ENCODE measurements around the gene HAUS7.

HAUS7 gene

DNA sequence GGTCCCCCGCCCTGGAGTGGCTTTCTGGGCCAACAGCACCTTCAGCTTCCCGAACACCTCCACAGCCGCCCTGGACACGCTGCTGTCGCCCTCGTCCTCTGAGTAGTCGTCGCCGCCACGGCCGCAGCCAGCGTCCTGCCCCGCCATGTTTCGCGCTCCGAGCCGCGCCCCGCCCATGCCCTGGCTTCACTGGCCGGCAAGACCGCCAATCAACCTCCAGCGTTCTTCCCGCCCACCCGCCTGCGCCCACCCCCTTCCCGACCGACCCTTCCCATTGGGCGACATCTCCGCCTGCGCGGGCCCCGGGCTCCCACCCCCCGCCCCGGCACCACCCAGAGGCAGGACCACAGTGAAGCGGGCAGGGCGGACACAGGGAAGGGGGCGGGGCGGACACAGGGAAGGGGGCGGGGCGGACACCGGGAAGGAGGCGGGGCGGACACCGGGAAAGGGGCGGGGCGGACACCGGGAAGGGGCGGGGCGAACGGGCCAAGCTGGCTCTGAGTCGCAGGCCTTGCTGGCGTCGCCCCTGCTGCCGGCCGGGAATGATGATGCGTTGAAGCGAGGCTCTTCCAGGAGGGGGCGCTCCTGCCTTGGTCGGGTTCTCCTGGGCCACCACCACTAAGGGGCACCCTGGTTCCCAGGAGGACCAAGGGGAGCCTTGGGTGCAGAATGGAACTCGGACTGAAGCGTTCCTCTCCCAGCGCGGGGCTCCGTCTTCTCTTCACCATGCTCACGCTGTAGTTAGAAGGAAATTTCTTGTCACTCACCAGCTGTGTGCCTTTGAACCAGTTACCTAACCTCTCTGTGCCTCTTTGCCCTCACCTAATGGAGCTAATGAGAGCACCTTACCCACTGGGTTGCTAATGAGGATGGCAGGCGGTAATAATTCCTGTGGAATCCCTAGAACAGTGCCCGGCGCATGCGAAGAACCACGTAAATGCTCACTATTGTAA, at the start of gene HAUS7:
Gene HAUS7, minus strand, starts transcription at position 166 of the 953 bp plus-strand sequence. Its CDS starts 19 bp downstream, at position 147.
- peak; percentile 77 for DNase-seq (ENCODE audit: low read depth)

DNA sequence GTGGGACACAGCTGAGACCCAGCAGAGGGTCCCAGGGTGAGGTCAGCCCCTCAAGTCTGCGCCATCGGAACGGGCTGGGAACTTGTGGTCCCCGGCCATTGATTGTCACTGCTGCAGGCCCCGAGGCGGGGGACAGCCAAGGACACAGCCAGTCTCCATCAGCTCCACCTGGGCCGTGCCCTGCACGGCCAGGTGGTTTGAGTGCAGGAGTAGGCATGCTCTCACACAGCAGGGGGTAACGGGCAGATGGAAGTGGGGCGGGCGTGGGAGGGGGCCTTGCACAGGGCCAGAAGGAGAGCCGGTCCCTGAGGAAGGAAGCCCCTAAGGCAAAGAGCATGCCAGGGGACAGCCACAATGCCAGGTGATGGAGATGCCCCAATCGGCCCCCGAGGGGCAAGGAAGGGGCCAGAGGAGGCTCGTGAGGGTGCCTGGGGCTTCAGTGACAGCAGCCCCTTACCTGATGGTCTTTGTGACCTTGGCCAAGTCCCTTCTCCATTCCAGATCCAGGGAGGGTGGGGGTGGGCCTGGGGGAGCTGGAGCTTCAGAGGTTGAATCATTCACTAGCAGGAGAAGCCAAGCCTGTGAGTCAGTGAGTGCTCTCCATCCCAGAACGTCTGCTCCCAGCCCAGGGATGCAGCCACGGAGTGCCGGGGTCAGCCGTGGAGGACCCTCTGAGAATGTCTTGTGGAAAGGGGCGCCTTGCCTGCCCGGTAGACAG, 49.4 kb upstream of the HAUS7 start:
- no peak for DNase-seq (ENCODE audit: low read depth)

DNA sequence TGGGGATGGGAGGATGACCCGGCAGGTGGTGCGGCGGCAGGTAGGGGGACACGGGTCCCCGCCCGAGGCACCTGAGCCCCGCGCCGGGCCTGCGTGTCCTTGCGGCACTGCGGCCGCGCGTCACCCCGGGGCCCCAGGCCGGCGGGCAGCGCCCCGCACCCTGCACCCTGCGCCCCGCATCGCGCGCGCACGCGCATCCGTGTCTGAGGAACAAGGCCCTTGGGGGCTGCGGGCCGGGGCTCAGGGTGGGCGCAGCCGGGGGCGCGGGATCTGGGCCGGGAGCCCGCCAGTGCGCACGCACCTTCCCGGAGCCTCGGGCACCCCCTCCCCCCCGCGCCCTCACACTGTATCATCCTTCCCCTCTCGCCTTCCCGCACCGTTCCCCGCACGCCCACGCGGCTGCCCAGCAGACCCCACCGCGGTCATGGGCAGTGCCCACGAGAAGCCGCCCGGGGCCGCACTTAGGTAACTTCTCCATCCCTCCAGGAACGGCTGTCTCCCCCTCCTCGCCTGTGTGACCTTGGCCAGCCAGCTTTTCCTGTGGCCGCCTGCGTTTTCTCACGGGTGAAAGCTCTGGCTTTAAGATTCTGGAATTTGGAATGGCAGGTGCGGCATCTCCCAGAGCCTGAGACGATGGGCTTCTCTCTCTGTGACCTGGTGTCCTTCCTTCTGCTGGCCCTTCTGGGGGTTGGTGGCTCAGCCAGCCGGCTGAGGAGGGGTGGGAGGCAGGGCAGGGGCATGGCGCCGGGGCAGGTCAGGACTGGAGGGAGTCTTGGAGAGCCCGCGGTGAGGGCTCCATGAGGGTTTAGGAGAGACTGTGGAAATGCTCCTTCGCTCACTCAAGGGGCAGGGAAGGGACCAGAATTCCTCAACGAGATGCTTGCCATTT, 47.8 kb upstream of the HAUS7 start:
- no peak for DNase-seq (ENCODE audit: low read depth)

DNA sequence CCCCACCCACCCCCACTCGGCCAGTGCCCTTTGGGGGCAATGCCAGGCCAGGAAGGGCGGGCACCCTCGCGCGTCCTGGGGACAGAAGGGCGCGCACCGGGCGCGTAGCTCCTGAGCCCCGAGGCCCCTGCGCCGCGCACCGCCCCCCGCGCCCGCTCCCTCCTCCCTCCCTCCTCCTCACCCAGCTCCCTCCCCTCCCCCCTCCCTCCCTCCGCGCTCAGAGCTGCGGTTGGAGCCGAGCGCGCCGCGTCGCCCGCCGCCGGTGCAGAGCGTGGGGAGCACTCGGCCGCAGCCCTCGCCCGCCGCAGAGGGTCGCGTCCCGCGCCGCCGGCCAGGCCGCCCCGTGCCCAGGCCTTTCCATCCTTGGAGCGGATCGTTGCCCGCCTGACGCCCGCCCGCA, 47.0 kb upstream of the HAUS7 start, which contains the start of gene ATP2B3:
Gene ATP2B3, plus strand, starts transcription at position 220 of the 400 bp plus-strand sequence. CDS start 18,606 bp downstream, outside the sequence.
- no peak for DNase-seq (ENCODE audit: low read depth)

DNA sequence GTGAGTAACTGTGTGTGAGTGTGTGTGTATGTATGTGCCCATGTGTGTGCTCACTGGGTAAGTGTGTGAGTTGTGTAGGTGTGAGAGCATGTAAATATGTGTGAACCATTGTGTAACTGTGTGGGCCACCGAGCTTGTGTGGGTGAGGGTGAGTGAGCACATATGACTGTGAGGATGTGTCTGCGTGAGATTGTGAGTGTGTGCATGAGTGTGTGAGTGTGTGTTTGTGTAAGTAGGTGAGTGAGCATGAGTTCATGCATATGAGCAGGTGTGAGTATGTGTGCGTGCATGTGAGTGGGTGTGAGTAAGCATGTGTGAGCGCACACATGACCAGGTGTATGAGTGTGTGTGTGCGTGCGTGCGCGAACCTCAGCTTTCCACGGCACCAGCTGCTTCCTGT, 45.7 kb upstream of the HAUS7 start:
- no peak for DNase-seq (ENCODE audit: low read depth)

DNA sequence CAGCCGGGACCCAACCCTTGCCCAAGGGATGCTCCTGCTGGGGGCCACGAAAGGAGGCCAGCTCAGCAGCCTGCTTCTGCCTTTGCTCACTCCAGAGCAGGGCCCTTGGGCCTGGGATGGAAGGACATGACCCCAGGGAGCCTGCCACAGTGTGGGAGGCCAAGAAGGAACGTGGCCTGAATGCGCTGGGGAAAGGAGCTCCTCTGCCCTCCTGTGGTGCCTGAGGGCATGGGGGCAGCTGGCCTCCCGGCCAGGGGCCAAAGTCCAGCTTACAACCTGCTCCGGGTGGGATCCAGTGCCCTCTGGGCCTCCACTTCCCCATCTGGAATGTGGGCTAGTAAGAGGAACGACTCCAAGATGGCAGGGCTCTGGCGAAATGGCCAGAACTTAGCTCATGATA, 45.1 kb upstream of the HAUS7 start:
- DNase-seq (ENCODE audit: low read depth): no peak

DNA sequence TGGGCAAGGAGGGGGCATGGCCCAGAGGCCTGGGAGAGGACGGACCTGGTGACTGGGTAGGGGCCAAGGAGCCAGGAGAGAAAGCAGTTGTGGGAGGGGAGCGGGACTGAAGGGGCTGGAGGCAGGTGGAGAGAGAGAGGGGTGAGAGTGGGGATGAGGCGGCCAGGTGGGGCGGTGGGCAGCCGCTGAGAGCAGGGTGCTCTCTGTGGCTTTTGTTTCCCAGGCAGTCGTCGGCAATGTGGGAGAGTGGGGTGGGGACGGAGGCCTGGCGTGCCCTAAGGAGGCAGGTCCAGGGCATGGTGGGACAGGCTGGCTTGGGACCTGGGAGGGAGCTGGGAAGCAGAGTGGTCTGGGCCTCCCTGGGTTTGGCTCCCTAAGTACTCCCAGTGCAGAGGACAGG, 43.9 kb upstream of the HAUS7 start:
- DNase-seq (ENCODE audit: low read depth): no peak

DNA sequence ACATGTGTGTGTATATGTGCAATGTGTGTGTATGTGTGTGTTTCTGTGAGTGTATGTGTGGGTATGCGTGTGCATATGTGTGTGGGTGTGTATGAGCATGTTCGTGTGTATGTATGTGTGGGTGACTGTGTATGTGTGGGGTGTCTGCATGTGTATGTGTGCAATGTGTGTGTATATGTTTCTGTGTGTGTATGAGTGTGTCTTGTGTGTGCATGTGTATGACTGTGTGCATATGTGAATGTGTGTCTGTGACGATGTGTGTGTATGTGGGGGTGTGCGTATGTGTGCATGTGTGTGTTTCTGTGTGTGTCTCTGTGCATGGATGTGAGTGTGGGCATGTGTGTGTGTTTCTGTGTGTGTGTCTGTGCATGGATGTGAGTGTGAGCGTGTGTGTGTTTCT, 42.9 kb upstream of the HAUS7 start:
- DNase-seq (ENCODE audit: low read depth): no peak

DNA sequence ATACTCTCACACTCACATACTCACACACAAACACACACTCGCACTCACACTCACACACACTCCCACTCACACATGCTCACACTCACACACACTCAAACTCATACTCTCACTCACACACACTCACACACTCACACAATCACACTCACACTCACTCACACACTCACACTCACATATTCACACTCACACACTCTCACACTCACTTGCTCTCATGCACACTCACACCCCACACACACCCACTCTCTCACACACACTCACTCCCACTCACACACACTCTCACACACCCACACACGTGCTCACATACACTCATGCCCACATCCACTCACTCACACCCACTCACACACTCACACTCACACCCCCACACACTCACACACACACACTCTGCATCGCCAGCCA, 42.1 kb upstream of the HAUS7 start:
- no peak for DNase-seq (ENCODE audit: low read depth)

DNA sequence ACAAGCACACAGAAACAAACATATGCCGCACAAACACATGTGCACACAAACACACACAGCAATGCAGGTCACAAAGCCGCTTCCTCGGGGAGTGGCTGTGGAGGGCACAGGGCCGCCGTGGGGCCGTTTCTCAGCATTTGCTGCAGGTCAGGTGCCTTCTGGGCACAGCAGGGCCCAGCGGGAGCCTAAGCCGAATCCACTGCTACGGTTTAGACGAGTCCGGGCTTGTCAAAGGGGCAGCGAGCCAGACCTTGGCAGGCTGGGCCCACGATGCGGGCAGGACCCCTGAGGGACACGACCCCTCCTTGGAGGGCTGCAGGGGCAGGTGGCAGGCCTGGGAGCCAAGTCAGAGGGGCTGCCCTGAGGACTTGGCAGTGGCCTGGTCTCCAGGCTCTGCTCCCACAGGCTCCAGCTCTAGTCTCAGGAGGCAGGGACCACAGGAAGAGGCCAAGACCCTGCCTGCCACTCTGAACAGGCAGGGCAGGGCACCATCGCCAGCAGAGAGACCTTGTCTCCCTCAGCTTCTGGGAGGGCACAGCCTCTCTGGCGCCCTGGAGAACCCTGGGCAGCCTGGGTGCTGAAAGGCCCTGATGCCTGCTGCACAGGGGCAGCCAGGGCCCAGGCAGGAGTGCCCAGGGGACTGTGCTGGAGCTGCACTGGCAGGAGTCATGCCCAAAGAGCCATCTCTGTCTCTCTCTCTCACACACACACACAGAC, 41.6 kb upstream of the HAUS7 start:
- DNase-seq (ENCODE audit: low read depth): no peak

DNA sequence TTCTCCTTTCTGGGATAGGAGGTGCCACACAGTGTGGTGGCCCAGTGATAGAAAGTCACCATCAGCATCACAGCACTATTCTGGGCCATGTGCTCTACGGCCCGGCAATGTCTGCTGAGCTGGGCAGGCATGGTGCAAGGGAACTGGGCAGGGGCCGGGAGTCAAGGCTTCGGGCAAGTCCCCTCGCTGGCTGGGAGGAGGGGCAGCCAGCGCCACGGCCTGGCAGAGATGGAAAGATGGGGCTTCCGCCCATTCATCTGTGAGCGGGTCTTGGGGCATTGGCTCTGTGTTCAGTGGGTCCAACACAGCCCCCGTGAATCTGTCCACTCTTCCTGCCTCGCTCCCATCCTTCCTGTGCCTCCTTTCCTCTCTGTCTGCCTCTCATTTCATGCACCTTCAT, 40.0 kb upstream of the HAUS7 start:
- no peak for DNase-seq (ENCODE audit: low read depth)

DNA sequence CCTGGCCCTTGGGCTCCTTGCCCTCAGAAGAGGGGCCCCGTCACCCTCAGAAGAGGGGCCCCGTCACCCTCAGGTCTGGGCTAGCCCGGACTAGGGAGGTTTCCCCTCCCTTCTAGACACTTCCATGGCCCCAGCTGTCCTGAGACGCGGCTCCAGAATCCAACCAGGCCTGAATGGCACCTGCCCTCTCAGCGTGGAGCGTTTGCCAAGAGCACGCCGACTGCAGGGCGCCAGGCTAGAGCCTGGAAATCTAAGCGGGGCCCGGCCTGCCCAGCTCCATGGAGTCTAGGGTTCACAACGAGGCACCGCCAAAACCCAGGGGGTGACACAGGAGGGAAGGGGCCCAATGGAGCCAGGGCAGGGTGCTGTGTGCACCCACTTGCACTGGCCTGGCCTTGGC, 39.2 kb upstream of the HAUS7 start:
- DNase-seq (ENCODE audit: low read depth): no peak

DNA sequence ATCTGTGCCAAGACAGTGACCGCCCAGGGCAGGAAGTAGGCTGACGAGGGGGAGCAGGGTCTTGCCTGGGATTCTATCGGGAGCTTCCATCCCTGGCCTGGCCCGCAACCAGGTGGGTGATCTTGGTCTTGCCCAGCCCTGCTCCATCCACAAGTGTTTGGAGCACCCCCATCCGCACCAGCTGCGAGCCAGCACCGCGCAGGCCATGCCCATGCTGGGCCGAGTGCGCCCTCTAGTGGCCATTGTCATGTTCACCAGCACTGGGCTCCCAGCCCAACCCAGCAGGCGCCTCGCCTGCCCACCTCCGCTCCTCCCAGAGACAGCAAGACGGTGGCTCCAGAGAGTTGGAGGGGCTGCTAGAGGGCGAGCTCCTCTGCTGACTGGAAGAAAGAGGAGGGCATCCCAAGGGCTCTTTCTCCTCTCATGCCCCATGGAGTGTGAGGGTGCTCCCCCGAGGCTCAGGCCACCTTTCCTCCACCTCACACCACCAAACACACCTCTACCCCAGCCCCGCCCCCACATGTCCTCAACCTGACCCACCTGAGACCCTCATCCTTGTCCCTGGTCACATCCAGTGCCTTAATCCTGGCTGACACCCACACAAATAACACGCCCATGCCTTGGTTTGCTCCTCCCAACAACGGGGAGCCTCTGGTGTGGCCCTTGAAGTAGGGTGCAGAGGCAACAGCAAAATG, 37.3 kb upstream of the HAUS7 start:
- peak; percentile 74 for DNase-seq (ENCODE audit: low read depth)

DNA sequence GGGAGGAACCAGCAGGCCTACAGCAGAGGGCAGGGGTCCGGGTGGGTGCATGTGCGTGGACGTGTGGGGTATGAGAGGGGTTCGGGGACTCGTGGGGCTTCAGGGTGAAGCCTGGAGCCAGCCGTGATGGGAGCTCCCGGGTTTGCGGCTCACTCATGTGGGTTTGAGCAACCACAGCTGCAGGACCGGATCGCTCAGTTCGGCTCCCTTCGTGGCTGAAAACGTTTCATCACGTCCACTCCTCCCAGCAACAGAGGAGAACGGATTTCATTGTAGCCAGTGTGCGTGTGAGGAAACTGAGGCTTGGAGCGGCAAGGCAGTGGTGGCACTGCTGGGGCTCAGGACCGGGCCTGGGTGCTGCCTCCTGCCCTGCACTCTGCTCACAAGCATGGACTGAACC, 35.0 kb upstream of the HAUS7 start:
- no peak for DNase-seq (ENCODE audit: low read depth)

DNA sequence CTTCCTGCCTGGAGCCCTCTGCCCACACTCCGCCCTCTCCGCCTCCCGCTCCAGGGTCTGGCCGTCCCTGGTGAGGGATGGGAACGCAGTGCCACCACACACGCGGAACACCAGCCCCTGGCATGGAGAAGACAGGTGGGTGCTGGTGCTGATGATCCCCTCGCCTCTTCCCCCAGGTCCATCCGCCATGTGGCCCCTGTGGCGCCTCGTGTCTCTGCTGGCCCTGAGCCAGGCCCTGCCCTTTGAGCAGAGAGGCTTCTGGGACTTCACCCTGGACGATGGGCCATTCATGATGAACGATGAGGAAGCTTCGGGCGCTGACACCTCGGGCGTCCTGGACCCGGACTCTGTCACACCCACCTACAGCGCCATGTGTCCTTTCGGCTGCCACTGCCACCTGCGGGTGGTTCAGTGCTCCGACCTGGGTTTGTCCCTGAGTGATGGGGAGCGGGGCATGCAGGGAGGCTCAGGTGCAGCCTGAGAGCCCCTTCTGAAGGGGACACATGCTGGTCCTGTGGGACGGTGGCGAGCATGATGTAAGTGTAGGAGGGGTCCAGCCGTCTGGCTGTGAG, 34.2 kb upstream of the HAUS7 start:
- DNase-seq (ENCODE audit: low read depth): no peak

DNA sequence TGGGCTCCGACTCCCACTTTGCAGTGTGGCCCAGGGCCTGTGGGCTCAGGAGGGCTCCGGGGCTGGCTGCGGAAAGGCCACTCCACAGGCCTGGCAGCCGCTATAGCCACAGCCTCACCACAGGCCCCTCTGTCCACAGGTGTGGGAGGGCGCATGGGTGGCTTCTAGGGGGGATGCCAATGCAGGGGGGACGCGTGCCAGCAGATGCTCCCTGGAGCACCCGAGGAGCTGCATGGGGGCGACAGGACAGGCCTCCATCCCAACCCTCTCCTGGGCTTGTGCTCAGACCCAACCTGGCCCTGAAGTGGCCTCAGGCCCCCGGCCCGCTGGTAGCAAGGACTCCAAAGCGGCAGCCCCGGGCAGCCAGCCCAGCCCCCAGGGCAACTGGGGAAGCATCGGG, 32.4 kb upstream of the HAUS7 start:
- no peak for DNase-seq (ENCODE audit: low read depth)

DNA sequence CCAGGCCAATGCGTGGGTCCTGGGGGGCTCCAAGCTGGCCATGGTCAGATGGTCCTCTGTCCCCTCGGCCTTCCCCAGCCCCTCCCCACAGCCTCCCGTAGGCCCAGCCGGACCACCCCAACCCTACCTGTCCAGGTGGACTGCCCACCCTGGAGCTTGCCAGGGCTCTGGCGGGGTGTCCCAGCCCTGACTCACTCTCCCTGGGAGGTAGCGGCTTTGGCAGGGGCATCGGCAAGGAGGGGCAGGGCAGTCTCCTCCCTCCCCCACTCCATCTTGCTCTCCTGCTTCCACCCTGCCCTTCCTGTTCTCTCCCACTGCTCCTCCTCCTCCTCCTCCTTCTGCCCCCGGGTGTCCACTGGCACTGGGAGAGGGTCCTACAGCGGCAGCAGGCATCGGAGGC, 31.8 kb upstream of the HAUS7 start:
- no peak for DNase-seq (ENCODE audit: low read depth)

DNA sequence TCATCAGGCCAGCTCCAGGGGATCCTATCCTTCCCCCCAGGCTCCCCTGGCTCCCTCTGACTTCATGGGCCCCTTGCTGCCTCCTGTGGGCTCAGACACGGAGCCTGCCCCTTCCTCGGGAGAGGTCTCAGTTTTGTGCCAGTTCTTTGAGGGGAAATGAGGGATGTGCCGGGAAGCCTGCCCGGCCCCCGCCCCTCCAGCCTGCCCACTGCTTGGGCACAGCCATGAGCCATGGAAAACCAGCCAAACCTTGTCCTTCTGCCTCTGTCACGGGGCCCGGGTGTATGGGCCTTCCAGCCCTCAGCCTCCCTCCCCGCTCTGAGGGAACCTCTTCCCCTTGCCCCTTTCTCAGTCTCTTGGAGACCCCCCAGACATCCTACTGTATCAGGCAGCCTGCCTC, 31.2 kb upstream of the HAUS7 start:
- DNase-seq (ENCODE audit: low read depth): no peak

DNA sequence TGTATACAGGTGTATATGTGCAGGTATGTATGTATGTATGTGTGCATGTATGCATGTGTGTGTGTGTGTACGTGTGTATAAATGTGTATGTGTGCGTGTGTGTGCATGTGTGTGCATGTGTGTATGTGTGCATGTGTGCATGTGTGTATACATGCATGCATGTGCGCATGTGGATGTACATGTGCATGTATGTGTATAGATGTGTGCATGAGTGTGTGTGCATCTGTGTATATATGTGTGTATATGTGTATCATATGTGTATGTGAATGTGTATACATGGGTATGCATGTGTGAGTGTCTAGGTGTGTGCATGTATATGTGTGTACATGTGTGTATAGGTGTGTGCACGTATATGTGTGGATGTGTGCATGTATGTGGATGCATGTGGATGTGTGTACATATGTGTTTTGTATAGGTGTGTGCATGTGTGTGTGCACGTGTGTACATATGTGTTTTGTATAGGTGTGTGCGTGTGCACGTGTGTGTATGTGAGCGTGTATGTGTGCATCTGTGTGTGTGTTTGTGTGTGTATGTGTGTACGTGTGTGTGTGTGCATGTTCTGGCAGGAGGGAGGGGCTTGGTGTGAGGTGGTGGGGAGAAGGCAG, 30.4 kb upstream of the HAUS7 start:
- DNase-seq (ENCODE audit: low read depth): no peak

DNA sequence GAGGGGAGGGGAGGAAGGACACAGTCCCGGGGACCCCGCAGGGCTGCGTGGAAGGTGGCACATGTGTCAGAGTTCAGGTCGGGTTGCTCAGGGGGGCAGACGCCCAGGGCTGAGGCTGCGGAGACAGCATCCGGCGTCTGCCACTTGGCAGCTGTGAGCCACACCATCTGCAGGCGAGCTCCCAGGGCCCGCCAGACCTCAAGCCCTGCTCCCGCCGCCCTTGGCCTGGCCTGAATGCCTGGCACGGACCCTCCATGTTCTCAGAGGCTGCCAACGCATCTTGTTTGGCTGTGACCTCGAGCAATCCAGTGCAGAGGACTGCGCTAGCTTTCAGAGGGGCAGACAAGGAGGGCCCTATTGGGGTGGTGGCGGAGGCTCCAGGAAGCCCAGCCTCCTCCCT, 29.5 kb upstream of the HAUS7 start:
- DNase-seq (ENCODE audit: low read depth): no peak
